ENCODE results near the gene TTLL9. TPM values are rescaled to one million over a fixed set of nuclear protein-coding genes. Genes with fewer than 3 reads are reported as not detected.

TTLL9 gene
- total and polyA plus RNA-seq, 8 donors: 0.14 to 1.4 (median 0.35) TPM; not detected in 1

GRCh38 chr20:31906001-31906400 is 35.6 kb downstream of the TTLL9 start:
- no peak for ATAC-seq

GRCh38 chr20:31907046-31907445 is 36.6 kb downstream of the TTLL9 start:
- FAIRE-seq: no peak

More at GRCh38 chr20:31906001-31906400, 35.6 kb downstream of the TTLL9 start:
- Histone ChIP-seq H3K36me3 (no peaks in the 10 kb centered on the region), H3K4me1 (no peaks in the 10 kb centered on the region), H3K4me3 (no peak overlapping the region), H3K9me3 (no peaks in the 10 kb centered on the region), H3K27ac (no peak overlapping the region), H3K27me3 (no peaks in the 10 kb centered on the region)
- no peak for TF ChIP-seq CTCF (IDR thresholded peaks at IDR 0.05)
- 73 to 76% methylated on average over 5 of the region's 5 CpGs for WGBS, 2 donors
- no peak for FAIRE-seq
- DNase-seq: no peak
- intact Hi-C loops (cut with DNase I): no loop called here

GRCh38 chr20:31908016-31908415 is 37.6 kb downstream of the TTLL9 start:
- FAIRE-seq (no peak), ATAC-seq (no peak), DNase-seq (no peak)
- no peaks in the 10 kb centered on the region for H3K36me3 ChIP-seq
- WGBS, 2 donors: 61 to 75% methylated on average over 5 of the region's 5 CpGs
- no peak overlapping the region for H3K4me3 ChIP-seq
- TF ChIP-seq CTCF (IDR thresholded peaks at IDR 0.05): no peak
- H3K27ac ChIP-seq: no peak overlapping the region
- no peaks in the 10 kb centered on the region for H3K4me1 ChIP-seq
- intact Hi-C loops (cut with DNase I): no loop called here
- H3K27me3 ChIP-seq: no peaks in the 10 kb centered on the region
- no peaks in the 10 kb centered on the region for H3K9me3 ChIP-seq

More at GRCh38 chr20:31907046-31907445, 36.6 kb downstream of the TTLL9 start:
- 79 to 86% methylated on average over 5 of the region's 5 CpGs for WGBS, 2 donors
- no peaks in the 10 kb centered on the region for H3K9me3 ChIP-seq
- DNase-seq (no peak), ATAC-seq (no peak)
- H3K4me3 ChIP-seq: no peak overlapping the region
- no peak for TF ChIP-seq CTCF (IDR thresholded peaks at IDR 0.05)
- H3K27ac ChIP-seq: no peak overlapping the region
- intact Hi-C loops (cut with DNase I): no loop called here
- H3K36me3 ChIP-seq: no peaks in the 10 kb centered on the region
- no peaks in the 10 kb centered on the region for H3K27me3 ChIP-seq
- no peaks in the 10 kb centered on the region for H3K4me1 ChIP-seq

- ATAC-seq (no peak), FAIRE-seq (no peak), DNase-seq (no peak)
- intact Hi-C loops (cut with DNase I): no loop called here
- Histone ChIP-seq H3K4me1 (no peaks in the 10 kb centered on the region), H3K9me3 (no peaks in the 10 kb centered on the region), H3K36me3 (no peaks in the 10 kb centered on the region), H3K4me3 (no peak overlapping the region), H3K27me3 (no peaks in the 10 kb centered on the region), H3K27ac (no peak overlapping the region)
- WGBS, 2 donors: 65 to 76% methylated on average over 11 of the region's 11 CpGs
- no peak for TF ChIP-seq CTCF (IDR thresholded peaks at IDR 0.05)
Observed at GRCh38 chr20:31908424-31908823, 38.0 kb downstream of the TTLL9 start.

GRCh38 chr20:31909253-31910070 is 39.0 kb downstream of the TTLL9 start:
- no peaks in the 10 kb centered on the region for H3K4me1 ChIP-seq
- TF ChIP-seq CTCF (IDR thresholded peaks at IDR 0.05): no peak
- H3K9me3 ChIP-seq: no peaks in the 10 kb centered on the region
- no peak overlapping the region for H3K27ac ChIP-seq
- H3K36me3 ChIP-seq: no peaks in the 10 kb centered on the region
- ATAC-seq (no peak), DNase-seq (no peak), FAIRE-seq (no peak)
- no peaks in the 10 kb centered on the region for H3K27me3 ChIP-seq
- WGBS, 2 donors: 78 to 84% methylated on average over 17 of the region's 17 CpGs
- H3K4me3 ChIP-seq: no peak overlapping the region
- intact Hi-C loops (cut with DNase I): no loop called here
